Hematopoietic multipotent progenitor cell treated with erythropoietin and hydrocortisone succinate and interleukin-3 and kit ligand, for 8 days (in vitro differentiated cells): ENCODE measurements around the gene SPTBN1.

Experiments used
- DNase-seq: peaks from one replicate; pipeline ENCODE4 v3.0.0-alpha.2; 2015

Gene SPTBN1

GRCh38 chr2:54617409-54617808, 161.3 kb downstream of the SPTBN1 start:
- DNase-seq, result no peak

DNA sequence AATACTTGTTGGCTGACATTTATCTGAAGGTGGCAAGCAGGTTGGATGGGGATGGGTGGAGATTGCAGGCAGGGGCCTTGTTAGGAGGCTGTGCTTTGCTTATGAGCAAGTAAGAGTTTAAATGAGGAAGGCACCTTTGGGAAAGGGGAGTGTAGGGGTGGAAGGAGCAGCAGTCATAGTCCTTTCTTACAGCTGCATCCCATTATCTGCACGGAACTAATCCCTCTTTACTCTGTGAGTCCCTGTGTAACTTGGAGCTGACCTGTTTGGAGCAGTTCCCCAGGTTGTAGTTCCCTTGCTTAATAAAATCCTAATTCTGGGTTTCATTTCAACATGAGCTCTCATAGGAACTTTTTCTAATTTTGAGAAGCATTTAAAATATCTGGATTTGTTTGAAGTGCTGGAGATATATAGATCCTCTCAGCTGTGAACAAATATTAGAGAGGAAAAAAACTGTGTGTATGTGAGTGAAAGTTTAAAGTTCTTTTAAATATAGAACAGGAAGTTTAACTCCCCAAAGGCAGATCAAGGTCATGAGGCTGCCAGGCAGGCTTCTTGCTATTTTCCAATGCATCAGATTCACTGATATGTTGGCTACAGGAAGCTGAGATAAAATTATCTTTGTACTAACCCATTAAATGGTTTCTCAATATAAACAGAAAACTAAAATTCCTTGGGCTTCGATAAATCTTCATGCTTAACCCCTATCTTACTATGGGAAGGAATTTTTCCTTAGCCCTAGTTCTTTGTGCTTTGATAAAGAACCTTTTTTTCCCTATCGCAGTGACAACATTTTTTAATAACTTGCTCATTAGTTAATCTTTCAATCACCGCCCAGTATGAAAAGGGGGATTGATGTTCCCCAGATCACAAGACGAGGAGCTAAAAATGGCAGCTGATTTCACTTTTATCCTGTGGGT, 162.8 kb downstream of the SPTBN1 start:
- no peak for DNase-seq

GRCh38 chr2:54619660-54620231, 163.6 kb downstream of the SPTBN1 start:
- no peak for DNase-seq

DNA sequence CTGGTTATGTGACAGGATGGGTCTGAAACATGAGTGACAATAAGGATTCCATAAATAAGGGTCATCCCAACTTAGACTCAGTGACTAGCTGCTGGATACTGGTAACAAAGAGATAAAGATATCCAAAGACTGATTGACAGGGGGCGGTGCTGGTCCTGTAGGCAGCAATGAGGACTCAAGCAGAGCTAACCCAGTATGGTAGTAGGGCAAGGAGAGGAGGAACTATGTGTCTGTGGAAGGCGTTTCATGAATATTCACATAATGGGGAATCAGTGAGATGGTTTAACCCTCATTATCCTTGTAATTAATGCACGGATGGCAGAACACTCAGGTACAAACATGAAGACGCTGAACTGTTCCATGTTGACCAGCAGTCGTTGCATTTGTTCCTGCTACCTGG, 164.8 kb downstream of the SPTBN1 start:
- no peak for DNase-seq

DNA sequence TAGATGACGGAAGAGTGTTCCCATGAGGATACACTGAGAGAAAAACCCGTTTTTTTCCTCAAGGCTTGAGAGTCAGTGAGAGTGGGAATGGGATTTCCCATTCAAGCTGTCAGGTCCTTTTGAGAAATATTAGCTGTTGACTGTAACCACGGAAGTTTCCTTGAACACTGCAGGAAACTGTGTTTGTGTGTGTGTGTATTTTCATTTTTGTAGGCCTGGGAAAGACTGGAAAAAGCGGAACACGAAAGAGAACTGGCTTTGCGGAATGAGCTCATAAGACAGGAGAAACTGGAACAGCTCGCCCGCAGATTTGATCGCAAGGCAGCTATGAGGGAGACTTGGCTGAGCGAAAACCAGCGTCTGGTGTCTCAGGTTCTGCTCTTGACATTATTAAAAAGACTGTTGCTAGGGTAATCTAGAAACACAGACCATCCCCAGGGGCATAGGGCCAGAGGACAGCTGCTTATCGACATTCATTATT, 168.5 kb downstream of the SPTBN1 start:
- DNase-seq, result no peak

GRCh38 chr2:54626131-54626530, 170.0 kb downstream of the SPTBN1 start:
- no peak for DNase-seq

- no peak for DNase-seq
Observed at GRCh38 chr2:54626884-54627283, 170.8 kb downstream of the SPTBN1 start.

DNA sequence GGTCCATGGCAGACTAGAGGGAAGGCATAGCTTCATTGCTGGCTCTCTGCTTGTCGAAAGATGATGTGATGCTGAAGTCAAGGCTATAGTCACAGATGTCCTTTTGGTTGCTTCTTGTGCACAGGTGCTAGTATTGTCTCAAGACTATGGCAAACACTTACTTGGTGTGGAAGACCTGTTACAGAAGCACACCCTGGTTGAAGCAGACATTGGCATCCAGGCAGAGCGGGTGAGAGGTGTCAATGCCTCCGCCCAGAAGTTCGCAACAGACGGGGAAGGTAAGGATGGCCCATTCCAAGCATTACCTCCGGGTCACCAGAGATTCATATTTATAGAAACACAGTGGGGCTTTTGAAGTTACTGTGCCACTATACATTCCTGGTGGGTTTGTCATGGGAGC, 171.8 kb downstream of the SPTBN1 start:
- no peak for DNase-seq

DNA sequence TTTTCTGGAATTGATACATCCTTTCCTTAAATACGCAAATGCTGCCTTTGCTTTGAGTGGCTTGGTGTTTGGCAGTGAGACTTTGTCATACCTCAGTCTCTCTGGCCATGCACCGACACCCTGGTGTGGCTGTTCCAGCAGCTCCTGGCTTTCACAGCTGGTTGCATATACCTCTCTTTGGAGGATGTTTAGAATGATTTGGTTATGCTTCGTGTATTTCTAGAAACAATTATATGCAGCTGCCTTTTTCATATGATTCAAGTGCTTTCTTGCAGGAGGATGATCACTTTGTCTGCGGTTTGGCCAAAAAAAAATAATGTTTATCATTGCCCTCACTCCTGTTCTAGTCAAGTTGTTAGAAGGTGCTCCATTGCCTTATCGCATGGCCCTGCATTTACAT, 172.3 kb downstream of the SPTBN1 start:
- DNase-seq, result no peak

GRCh38 chr2:54628957-54629356, 172.8 kb downstream of the SPTBN1 start:
- no peak for DNase-seq

- no peak for DNase-seq
Observed at GRCh38 chr2:54629390-54629789, 173.3 kb downstream of the SPTBN1 start.

GRCh38 chr2:54629914-54630857, 174.1 kb downstream of the SPTBN1 start:
- no peak for DNase-seq

DNA sequence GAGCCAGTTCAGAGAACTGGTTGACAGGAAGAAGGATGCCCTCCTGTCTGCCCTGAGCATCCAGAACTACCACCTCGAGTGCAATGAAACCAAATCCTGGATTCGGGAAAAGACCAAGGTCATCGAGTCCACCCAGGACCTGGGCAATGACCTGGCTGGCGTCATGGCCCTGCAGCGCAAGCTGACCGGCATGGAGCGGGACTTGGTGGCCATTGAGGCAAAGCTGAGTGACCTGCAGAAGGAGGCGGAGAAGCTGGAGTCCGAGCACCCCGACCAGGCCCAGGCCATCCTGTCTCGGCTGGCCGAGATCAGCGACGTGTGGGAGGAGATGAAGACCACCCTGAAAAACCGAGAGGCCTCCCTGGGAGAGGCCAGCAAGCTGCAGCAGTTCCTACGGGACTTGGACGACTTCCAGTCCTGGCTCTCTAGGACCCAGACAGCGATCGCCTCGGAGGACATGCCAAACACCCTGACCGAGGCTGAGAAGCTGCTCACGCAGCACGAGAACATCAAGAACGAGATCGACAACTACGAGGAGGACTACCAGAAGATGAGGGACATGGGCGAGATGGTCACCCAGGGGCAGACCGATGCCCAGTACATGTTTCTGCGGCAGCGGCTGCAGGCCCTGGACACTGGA, 174.9 kb downstream of the SPTBN1 start:
- no peak for DNase-seq

DNA sequence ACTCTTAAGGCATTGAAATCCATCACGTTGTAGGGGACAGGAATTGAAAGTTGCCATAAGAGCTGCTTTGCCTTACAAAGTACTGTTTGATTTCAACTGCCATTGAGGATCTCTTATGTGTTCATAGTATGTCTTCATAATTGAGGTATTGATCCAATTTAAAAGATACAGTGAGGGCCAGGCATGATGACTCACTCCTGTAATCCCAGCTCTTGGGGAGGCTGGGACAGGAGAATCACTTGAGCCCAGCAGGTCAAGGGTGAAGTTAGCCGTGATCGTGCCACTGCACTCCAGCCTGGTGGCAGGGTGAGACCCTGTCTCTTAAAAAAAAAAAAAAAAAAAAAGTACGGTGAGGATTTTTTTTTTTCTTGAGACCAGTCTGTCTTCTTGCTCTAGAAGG, 175.6 kb downstream of the SPTBN1 start:
- no peak for DNase-seq

GRCh38 chr2:54632733-54633692, 176.9 kb downstream of the SPTBN1 start:
- no peak for DNase-seq

DNA sequence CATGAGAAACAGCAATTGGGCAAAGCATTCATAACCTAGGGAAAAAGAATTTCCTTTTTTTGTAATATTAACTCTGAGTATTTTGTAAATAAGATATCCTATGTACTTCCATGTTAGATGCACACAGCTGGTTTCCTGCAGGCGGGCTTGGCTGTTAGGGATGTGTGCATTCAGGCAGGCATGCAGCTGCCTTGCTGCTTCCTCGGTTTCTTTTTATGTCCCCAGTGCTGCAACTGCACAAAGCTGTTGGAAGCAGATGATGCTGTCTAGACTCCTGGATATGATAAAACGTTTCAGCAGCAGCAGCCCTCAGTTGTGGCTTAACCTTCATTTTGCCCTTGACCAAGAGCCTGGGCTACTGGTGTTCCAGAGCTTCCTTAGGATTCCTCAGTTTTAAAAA, 177.9 kb downstream of the SPTBN1 start:
- DNase-seq, result no peak

GRCh38 chr2:54634564-54635511, 178.7 kb downstream of the SPTBN1 start:
- DNase-seq, result no peak

DNA sequence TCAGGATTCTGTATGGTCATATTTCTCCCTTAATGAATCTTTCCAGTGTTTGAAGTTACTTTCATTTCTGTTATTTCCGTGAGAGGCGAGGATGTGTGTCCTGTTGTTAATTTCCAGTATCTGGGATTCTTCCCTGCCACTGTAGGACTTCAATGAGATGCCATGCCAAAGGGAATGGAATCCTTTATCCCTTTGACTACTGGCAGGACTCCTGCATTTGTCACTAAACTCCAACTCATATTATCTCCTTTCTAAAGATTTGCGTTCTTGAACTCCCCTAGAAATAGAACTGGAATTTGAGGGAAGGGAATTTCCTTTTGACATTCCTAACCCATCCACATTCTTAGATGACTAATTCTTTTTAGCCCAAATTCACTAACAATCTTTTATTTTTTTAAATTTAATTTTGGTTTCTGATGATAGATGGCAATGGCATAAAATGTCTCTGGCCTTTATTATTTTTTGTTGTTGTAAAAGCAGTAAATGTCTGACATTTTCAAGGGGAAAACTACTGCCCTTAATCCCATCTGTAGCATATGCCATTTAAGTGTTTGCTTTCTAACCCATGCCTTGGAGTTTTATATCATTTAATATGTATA, 179.5 kb downstream of the SPTBN1 start:
- no peak for DNase-seq

DNA sequence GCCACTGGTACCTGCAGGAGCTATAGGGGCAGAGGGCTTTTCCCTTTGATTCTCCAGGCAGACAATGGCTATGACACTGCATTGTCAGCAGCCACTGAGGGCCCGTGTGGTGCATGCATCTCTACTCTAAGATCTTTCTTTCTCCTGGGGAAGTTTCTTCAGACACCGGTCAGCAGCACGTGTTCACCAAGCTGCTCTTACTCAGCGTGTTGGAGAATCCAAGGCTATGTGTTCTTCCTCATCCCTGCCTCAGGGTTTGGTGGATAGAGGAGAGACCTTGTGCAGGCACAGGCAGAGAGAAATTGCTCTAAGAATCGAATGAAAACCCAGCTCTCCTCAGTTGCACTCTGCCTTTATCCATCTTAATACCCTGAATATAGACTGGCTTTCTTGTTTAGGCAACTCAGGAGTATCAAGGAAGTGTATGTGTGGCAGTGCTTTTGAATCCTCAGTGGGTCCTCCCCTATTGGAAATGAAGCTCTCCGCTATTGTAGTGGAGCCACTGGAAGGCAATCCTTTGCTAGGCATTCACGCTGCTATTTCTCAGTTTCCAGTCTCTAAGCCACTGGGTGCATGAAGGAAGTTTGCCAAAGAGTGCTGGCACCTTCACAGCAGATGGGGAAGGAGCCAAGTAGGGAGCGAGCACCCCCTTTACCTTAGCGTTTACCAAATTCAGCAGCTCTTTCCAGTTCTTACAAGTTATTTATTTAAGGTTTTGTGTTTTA, 180.4 kb downstream of the SPTBN1 start:
- no peak for DNase-seq
